Measurements from ENCODE around the gene PGAP2.
"Not testable (repeated sequence)": the region's sequence is repeated elsewhere in the genome, so short reads cannot be mapped to it uniquely, and the experiment has no call there.

PGAP2 gene

DNA sequence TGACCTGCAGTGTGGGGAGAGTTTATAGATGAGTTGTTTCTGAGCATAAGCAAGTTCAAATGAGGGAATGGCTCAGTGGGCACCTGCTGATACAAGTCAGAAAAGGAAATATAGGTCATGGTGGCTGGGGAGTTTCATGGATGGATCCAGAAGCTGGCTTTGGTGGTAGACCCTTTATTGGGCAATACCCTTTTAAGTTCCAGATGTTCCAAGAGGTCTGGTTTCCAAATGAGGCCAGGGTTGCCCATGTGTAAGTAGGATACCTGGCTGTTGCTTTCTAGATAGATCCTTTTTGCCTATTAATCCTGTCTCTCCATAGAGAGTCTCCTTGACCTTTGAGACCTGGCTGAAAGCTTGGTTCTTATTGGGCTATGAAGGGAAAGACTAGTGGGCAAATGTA is 49.3 kb downstream of the PGAP2 start:
- no peak for DNase-seq

DNA sequence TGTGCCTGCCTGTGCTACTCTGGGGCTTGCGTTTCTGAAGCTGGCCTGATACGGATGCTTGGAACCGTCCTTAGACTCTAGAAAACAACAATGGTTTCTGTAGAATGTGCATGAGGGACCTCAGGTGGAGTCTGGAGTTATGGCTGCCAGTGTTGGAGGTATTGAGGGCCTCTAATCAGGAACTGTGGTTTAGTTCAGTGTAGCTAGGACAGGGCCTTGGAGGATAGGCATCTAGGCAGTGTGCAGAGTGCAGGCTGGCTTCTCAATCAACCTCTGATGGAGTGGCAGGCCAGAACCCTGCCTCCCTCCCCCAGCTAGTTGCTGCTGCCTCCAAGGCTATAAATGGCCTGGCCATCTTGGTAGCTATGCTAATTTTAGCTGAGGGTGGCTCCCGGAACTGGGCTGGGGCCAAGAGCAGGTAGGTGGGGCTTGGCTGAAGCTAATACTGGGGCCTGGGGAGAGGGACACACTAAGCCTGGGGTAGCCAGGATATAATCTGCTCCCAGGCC is 51.1 kb downstream of the PGAP2 start:
- DNase-seq: no peak

DNA sequence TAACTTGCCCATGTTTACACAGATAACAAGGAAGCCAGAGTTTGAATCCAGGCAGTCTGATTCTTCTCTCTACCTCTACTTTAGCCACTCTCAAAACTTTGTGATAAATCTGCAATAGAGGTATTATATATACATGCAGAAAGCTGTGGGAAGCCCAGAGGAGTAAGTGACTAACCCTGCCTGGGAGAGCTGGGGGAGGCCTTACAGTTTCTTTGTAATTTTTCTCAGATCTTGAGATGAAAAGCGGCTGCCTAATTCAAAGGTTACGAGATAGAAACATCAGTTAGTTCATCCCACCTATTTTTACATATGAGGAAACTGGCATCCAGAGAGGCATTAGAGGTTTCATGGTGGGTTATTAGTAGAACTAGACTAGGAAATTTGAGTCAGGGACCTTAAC is 52.0 kb downstream of the PGAP2 start:
- DNase-seq: no peak

DNA sequence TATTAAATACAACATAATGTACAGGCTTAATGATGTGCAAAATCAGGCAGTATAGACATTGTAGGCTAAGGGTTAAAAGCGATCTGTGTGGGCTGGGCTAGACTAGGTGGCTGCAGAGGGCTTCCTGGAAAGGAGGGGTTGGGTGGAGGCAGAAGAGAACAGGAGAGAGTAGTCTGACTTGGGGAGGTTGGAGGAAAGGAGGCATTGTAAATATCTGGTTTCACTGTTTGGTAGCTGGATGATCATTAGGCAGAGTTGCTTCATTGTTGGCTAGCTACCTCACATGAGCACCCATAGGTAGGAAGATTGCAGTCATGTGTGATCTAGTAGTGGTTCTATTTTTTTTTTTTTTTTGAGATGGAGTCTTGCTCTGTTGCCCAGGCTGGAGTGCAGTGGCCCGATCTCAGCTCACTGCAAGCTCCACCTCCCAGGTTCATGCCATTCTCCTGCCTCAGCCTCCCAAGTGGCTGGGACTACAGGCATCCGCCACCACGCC is 52.6 kb downstream of the PGAP2 start:
- DNase-seq: not testable (repeated sequence)

DNA sequence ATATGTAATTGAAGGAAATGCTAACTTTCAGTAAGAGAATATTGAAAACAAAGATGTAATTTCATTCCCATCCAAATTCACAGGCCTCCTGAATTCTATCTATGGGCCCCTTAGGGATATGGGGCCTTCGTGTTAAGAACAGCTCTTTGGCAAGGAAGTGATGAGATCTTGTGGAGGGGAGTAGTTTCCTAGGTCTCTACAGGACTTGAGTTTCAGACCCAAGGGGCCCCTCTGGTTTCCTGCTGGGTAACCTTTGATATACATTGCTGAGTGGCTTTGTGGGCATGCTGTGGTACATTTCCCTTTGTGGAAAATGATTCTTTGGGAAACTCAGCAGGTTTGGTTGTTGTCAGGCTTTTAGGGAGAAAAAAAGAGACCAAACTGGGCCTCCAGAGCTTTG is 53.3 kb downstream of the PGAP2 start:
- DNase-seq: no peak

DNA sequence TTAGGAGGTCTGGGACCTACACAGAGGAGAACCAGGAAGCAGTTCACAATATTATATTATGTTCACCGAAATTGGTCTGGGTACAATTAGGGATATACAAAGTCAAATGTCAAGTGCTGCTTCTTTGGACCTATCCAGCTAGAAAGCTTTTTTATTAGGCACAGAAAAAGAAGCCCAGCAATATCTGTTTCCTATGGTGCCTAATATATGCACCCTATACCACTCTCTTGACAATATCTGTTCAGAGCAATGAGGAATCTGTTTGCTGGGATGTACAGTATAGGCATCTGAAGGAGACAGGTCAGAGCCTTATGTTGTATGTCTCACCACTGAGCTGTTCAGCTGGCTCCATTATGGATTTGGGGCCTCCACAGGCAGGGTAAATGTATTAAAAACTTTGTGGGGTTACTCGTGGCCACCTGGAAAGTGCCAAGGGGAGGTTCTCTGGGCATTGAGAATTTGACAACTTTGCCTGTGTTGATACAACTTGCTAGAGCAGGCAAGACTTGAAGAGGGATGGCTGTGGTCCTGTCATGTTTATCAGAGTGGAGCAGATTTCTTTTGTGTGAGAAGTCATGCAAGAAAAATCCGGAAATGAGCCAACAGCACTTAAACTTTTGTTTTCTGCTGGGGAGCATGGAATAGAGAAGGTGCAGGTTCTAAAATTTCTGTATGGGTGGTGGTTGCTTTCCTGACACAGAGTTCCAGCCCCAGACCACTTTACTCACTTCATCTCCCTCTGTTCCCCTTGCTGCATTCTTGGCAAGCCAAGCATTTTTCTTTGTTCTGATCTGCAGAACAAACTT is 57.2 kb downstream of the PGAP2 start:
- DNase-seq: no peak

DNA sequence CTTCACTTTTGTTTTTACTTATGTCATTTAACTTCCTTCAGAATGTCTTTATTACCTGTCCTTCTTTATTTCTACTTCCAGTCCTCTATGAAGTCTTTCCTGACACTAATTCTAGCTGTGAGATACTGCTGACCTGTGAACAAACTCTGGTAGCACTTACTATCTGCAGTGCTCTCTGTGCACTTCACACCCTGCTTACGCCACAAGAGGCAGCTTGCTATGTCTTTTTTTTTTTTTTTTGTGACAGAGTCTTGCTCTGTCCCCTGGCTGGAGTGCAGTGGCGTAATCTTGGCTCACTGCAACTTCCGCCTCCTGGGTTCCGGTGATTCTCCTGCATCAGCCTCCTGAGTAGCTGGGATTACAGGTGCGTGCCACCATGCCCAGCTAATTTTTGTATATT is 57.8 kb downstream of the PGAP2 start:
- no peak for DNase-seq

DNA sequence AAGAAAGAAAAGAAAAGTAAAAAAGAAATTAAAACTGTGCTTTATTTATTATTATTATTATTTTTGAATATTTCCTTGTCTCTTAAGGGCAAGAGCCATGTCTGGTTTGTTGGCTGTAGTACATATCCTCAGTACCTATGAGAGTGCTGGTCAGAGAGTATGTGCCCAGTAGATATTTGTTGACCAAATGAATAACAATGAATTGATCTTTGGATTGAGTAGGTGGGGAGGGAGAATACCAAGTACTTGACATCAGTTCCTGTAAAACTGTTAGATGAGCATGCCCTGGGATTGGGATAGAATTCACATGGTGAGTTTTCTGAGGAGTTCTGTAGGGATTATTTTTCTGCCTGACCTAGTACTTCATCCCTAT is 58.5 kb downstream of the PGAP2 start:
- DNase-seq: no peak

DNA sequence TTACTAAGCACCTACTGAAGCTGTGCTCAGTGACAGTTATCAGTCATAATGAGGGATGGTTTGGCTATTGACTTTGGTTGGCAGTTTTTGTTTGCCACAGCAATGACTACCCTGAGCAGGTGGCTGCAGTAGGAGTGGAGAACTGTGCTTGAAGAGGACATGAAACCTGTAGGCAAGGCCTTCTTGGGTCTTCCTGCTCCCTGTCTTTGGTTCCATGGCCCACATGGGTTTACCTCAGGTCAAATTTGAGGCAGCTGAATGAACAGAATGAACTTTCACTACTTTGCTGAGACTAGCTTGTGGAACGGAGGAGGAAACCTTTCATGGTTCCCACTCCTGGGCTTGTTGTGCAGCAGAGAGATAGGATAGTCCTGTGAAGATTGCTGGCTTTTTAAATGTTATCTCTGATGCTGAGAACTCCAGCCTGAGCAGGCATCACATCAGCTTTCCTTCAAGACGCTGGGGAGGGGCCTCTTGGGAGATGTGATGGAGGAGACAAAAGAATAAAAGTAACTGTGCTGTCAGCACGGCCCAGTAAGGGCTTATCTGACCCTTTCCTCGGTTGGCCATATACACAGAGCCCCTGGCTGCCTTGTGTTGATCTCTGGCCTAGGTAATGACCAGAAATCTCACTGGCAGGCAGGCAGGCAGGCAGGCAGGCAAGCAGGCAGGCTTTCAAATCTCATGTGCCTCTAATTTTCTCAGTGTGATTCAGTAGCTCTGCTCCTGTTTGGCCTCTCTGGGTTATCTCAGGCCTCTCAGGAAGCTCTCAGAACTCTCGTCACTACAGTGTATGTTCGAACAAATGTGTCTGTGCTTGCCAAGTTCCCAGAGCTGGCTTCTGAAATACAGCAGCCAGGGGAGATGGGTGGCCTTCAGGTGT is 59.1 kb downstream of the PGAP2 start:
- no peak for DNase-seq

DNA sequence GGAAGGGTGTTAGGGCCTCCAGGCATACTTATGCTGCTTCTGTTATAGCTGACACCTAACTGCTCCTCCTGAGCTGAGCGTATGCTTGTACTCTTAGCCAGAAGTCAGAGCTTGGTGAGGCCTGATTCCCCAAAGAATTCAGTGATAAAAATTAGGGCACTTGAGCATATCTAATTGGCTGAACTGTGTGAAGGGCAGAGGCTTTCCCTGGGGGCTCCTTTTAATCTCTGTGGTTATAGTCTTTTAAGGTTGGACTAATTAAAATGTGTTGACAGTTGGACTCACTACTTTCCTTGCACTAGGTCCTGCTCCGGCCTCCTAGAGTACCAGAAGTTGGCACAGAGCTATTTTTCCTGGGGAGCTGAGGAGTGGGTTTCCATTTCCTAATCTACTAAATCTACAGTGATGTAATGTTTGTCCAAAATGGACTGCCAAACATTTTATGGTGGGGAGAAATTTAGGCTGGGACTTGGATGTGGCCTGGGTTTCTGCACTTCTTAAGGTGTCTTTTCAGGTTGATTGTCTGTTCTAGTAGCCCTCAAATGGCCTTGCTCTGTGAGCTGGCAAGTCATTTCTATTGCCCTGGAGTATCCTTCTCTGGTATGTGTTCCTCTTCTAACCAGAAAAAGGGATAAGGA is 65.5 kb downstream of the PGAP2 start:
- DNase-seq: no peak
